Kidney epithelial cell (primary cell): ENCODE data around the gene BANP. TPM values are rescaled to one million over a fixed set of nuclear protein-coding genes. Genes with fewer than 3 reads are reported as not detected.

Experiments
- DNase-seq: peaks from one replicate; pipeline ENCODE4 v3.0.0-alpha.2; 2010; ENCODE audit warnings: low read depth
- H3K27me3 ChIP-seq: 2 replicates; pipeline ENCODE4 v1.6.0; 2011; ENCODE audit warnings: low read length; ENCODE audit not compliant: control insufficient read depth, insufficient read depth
- H3K36me3 ChIP-seq: 2 replicates; pipeline ENCODE4 v1.5.1; 2011; ENCODE audit warnings: low read length; ENCODE audit not compliant: control insufficient read depth, insufficient read depth
- H3K4me3 ChIP-seq: 2 replicates; pipeline ENCODE4 v1.5.1; 2011; ENCODE audit warnings: low read depth, mild to moderate bottlenecking, control low read depth, low read length
- CTCF ChIP-seq: IDR thresholded peaks from 2 replicates; pipeline ENCODE4 v1.5.1; 2011; ENCODE audit warnings: mild to moderate bottlenecking, moderate library complexity, low read length, control low read depth, inconsistent platforms; ENCODE audit not compliant: insufficient read depth, poor library complexity, severe bottlenecking
- total RNA-seq: library from RNA; depleted of rRNA; stranded (reverse); fragments of >200 nt; gene quantifications from 2 replicates; pipeline ENCODE4 v1.2.3, GENCODE V29; 2015

Gene BANP
- total RNA-seq, 1 donor from 2014 or later, result 25.9 TPM

- no peak for DNase-seq
- H3K27me3 ChIP-seq, result no peaks in the 10 kb centered on the region
- no peaks in the 10 kb centered on the region for H3K36me3 ChIP-seq
- no peak overlapping the region for H3K4me3 ChIP-seq
- TF ChIP-seq CTCF, result no peak
These were observed 126.3 kb downstream of the BANP start for GRCh38 chr16:88077328-88078108.

GRCh38 chr16:88078111-88078775 is 127.0 kb downstream of the BANP start:
- DNase-seq, result no peak
- no peaks in the 10 kb centered on the region for H3K36me3 ChIP-seq
- H3K4me3 ChIP-seq, result no peak overlapping the region
- TF ChIP-seq CTCF, result no peak
- H3K27me3 ChIP-seq, result no peaks in the 10 kb centered on the region

- H3K27me3 ChIP-seq, result peaks cover 9% of the 10 kb centered on the region
- no peak for DNase-seq
- no peaks in the 10 kb centered on the region for H3K36me3 ChIP-seq
- TF ChIP-seq CTCF, result no peak
- H3K4me3 ChIP-seq, result no peak overlapping the region
These were observed 132.3 kb downstream of the BANP start for GRCh38 chr16:88083582-88083981.

GRCh38 chr16:88084881-88085280 is 133.6 kb downstream of the BANP start:
- H3K4me3 ChIP-seq, result no peak overlapping the region
- DNase-seq, result no peak
- H3K27me3 ChIP-seq, result peaks cover 12% of the 10 kb centered on the region
- no peaks in the 10 kb centered on the region for H3K36me3 ChIP-seq
- no peak for TF ChIP-seq CTCF

GRCh38 chr16:88086571-88087516 is 135.6 kb downstream of the BANP start:
- H3K4me3 ChIP-seq, result no peak overlapping the region
- no peak for TF ChIP-seq CTCF

More at GRCh38 chr16:88086571-88087516, 135.6 kb downstream of the BANP start:
- no peak for DNase-seq
- Histone ChIP-seq H3K27me3 (peaks cover 22% of the 10 kb centered on the region), H3K36me3 (no peaks in the 10 kb centered on the region)
